NCI-H510A (cell line): ENCODE results near the gene DOCK9.

Experiments
- DNase-seq: peaks from one replicate; lab custom pipeline; 2025; lab: John Stamatoyannopoulos, UW

Gene DOCK9

GRCh38 chr13:98888222-98888889 lies 89.5 kb downstream of the DOCK9 start:
- DNase-seq: no peak

- DNase-seq: no peak
Measured at GRCh38 chr13:98886587-98887230, 91.2 kb downstream of the DOCK9 start.

- DNase-seq: no peak
Measured at GRCh38 chr13:98885600-98885999, 92.3 kb downstream of the DOCK9 start.

GRCh38 chr13:98883998-98884397 lies 93.9 kb downstream of the DOCK9 start:
- no peak for DNase-seq

- DNase-seq: no peak
Measured at GRCh38 chr13:98881390-98881789, 96.5 kb downstream of the DOCK9 start.

GRCh38 chr13:98880677-98881076 lies 97.2 kb downstream of the DOCK9 start:
- DNase-seq: no peak

- peak; percentile 13 for DNase-seq
Measured at GRCh38 chr13:98879957-98880356, 97.9 kb downstream of the DOCK9 start.

GRCh38 chr13:98879127-98879520 lies 98.7 kb downstream of the DOCK9 start:
- DNase-seq: no peak

- DNase-seq: no peak
Measured at GRCh38 chr13:98878486-98879126, 99.3 kb downstream of the DOCK9 start.

GRCh38 chr13:98877936-98878335 lies 99.9 kb downstream of the DOCK9 start:
- no peak for DNase-seq

- DNase-seq: no peak
Measured at GRCh38 chr13:98877466-98877865, 100.4 kb downstream of the DOCK9 start.

GRCh38 chr13:98875146-98875729 lies 102.6 kb downstream of the DOCK9 start:
- DNase-seq: no peak

- DNase-seq: no peak
Measured at GRCh38 chr13:98874029-98874397, 103.9 kb downstream of the DOCK9 start.

- DNase-seq: no peak
Measured at GRCh38 chr13:98873377-98874028, 104.4 kb downstream of the DOCK9 start.

GRCh38 chr13:98871727-98872126 lies 106.1 kb downstream of the DOCK9 start:
- no peak for DNase-seq

- no peak for DNase-seq
Measured at GRCh38 chr13:98869408-98870090, 108.3 kb downstream of the DOCK9 start.

GRCh38 chr13:98868932-98869331 lies 108.9 kb downstream of the DOCK9 start:
- no peak for DNase-seq

GRCh38 chr13:98866882-98867281 lies 111.0 kb downstream of the DOCK9 start:
- no peak for DNase-seq

GRCh38 chr13:98860491-98860890 lies 117.4 kb downstream of the DOCK9 start:
- DNase-seq: no peak

GRCh38 chr13:98858191-98858590 lies 119.7 kb downstream of the DOCK9 start:
- no peak for DNase-seq

- DNase-seq: no peak
Measured at GRCh38 chr13:98856983-98857382, 120.9 kb downstream of the DOCK9 start.

GRCh38 chr13:98854448-98854847 lies 123.4 kb downstream of the DOCK9 start:
- no peak for DNase-seq
